ENCODE results near the gene CARD6. TPM values are rescaled to one million over a fixed set of nuclear protein-coding genes. Genes with fewer than 3 reads are reported as not detected.
"Not testable (repeated sequence)": the region's sequence is repeated elsewhere in the genome, so short reads cannot be mapped to it uniquely, and the experiment has no call there.

Gene CARD6
- total RNA-seq, 4 donors from 2014 or later, result 15.9 to 32.1 (median 21.0) TPM

- no peaks in the 10 kb centered on the region for H3K9me3 ChIP-seq
- TF ChIP-seq, protein P1, sequence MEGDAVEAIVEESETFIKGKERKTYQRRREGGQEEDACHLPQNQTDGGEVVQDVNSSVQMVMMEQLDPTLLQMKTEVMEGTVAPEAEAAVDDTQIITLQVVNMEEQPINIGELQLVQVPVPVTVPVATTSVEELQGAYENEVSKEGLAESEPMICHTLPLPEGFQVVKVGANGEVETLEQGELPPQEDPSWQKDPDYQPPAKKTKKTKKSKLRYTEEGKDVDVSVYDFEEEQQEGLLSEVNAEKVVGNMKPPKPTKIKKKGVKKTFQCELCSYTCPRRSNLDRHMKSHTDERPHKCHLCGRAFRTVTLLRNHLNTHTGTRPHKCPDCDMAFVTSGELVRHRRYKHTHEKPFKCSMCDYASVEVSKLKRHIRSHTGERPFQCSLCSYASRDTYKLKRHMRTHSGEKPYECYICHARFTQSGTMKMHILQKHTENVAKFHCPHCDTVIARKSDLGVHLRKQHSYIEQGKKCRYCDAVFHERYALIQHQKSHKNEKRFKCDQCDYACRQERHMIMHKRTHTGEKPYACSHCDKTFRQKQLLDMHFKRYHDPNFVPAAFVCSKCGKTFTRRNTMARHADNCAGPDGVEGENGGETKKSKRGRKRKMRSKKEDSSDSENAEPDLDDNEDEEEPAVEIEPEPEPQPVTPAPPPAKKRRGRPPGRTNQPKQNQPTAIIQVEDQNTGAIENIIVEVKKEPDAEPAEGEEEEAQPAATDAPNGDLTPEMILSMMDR (IDR thresholded peaks at IDR 0.05), result no peak
- TF ChIP-seq POLR2A (IDR thresholded peaks at IDR 0.05), result no peak
- H3K27ac ChIP-seq, result no peak overlapping the region
- 89 to 92% methylated on average over 1 of the region's 1 CpG for WGBS, 2 donors
- intact Hi-C loops (cut with DNase I), result no loop called here
- H3K36me3 ChIP-seq, result no peaks in the 10 kb centered on the region
- H3K4me1 ChIP-seq, result no peaks in the 10 kb centered on the region
- H3K4me3 ChIP-seq (replicated peaks in 1 of 3), result no peak overlapping the region
- no peak for DNase-seq
- no peaks in the 10 kb centered on the region for H3K27me3 ChIP-seq
Measured at GRCh38 chr5:40869384-40869783, 28.2 kb downstream of the CARD6 start.

DNA sequence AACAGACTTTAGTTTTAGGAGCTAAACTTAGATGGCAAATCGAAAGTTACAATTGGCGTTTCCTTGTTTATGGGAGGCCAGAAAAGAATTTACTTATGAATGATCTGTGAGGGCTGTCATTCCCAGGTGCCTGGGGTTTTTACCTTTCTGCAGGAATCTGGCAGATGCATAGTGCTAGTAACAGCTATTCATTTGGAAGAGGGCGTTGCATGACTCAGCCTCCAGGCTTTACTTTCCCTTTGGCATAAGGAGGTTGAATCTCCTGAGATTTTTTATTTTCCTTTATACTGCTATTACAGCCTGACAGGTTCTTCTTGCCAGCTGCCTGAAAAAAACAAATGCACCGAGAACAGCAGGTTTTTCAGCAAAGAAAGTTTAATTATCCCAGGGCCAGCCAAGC is 30.0 kb downstream of the CARD6 start:
- 76 to 78% methylated on average over 4 of the region's 4 CpGs for WGBS, 2 donors
- TF ChIP-seq POLR2A (IDR thresholded peaks at IDR 0.05), result no peak
- TF ChIP-seq, protein P1 (IDR thresholded peaks at IDR 0.05), result no peak
- no peak overlapping the region for H3K4me3 ChIP-seq (replicated peaks in 1 of 3)
- intact Hi-C loops (cut with DNase I), result no loop called here
- no peaks in the 10 kb centered on the region for H3K4me1 ChIP-seq
- no peaks in the 10 kb centered on the region for H3K27me3 ChIP-seq
- no peak for DNase-seq
- H3K27ac ChIP-seq, result no peak overlapping the region
- H3K9me3 ChIP-seq, result no peaks in the 10 kb centered on the region
- no peaks in the 10 kb centered on the region for H3K36me3 ChIP-seq

- H3K4me1 ChIP-seq; H3K9me3 ChIP-seq; H3K27me3 ChIP-seq; H3K36me3 ChIP-seq; DNase-seq; H3K4me3 ChIP-seq (replicated peaks in 1 of 3); H3K27ac ChIP-seq; intact Hi-C loops (cut with DNase I): not testable (repeated sequence)
- 94 to 96% methylated on average over 8 of the region's 8 CpGs for WGBS, 2 donors
Measured at GRCh38 chr5:40872253-40872652, 31.1 kb downstream of the CARD6 start.

DNA sequence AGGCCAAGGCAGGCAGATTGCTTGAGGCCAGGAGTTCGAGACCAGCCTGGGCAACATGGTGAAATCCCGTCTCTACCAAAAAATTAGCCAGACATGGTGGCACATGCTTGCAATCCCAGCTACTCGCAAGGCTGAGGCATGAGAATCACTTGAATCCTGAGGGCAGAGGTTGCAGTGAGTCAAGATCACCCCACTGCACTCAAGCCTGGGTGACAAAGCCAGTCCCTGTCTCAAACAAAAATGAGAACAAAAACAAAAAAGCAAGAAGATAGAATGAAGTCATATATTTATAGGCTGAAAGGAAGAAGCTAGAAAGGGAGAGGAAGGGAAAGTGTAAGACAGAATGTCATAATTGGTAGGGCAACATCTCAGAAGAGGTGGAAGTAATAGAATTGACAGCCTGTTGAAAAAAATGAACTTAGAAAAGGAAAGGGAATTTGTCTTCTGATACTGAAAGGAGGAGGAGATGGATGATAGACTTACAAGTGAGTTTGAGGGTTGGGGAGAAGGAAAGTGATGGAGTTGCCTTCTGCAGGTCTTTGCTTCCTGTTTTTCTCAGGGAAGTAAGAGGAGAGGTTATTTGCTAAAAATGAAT is 32.2 kb downstream of the CARD6 start:
- intact Hi-C loops (cut with DNase I), result no loop called here
- 93 to 95% methylated on average over 3 of the region's 3 CpGs for WGBS, 2 donors

DNA sequence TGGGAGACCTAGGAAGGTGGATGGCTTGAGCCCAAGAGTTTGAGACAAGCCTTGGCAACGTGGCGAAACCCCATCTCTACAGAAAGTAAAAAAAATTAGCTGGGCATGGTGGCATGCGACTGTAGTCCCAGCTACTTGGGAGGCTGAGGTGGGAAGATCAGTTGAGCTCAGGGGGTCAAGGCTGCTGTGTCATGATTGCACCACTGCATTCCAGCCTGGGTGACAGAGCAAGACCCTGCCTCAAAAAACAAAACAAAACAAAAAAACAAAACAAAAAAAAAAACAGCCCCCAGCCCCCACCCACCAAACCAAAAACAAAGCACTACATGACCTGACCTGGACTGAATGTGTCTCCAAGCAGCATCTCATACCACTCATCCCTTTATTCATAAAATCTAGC is 34.8 kb downstream of the CARD6 start:
- DNase-seq, result no peak
- Histone ChIP-seq H3K27me3 (no peaks in the 10 kb centered on the region), H3K4me1 (no peaks in the 10 kb centered on the region), H3K27ac (no peak overlapping the region), H3K9me3 (no peaks in the 10 kb centered on the region), H3K4me3 (replicated peaks in 1 of 3) (no peak overlapping the region), H3K36me3 (no peaks in the 10 kb centered on the region)
- 80 to 89% methylated on average over 3 of the region's 3 CpGs for WGBS, 2 donors
- intact Hi-C loops (cut with DNase I), result loop anchor here (5.0 kb wide), 2 partner anchors 39 to 119 kb away; partner anchors contain the start of genes RPL37 and TTC33
- no peak for TF ChIP-seq POLR2A (IDR thresholded peaks at IDR 0.05)
- TF ChIP-seq, protein P1 (IDR thresholded peaks at IDR 0.05), result no peak

More for the DNA sequence above, 32.2 kb downstream of the CARD6 start:
- Histone ChIP-seq H3K4me3 (replicated peaks in 1 of 3) (no peak overlapping the region), H3K27ac (no peak overlapping the region), H3K27me3 (no peaks in the 10 kb centered on the region), H3K9me3 (no peaks in the 10 kb centered on the region), H3K36me3 (no peaks in the 10 kb centered on the region), H3K4me1 (no peaks in the 10 kb centered on the region)
- TF ChIP-seq POLR2A (IDR thresholded peaks at IDR 0.05), result no peak
- TF ChIP-seq, protein P1 (IDR thresholded peaks at IDR 0.05), result no peak
- DNase-seq, result no peak

All from thyroid gland (tissue), 4 donors.